ENCODE measurements around the gene EVI5.

The EVI5 gene

GRCh38 chr1:92817137-92817697 lies 32.3 kb upstream of the EVI5 start:
- no peak for TF ChIP-seq CTCF (IDR thresholded peaks at IDR 0.05; ENCODE audit: insufficient read depth, low read length, missing control alignments)
- no peak overlapping the region for H3K4me3 ChIP-seq (ENCODE audit: low read depth, low read length)
- ChIA-PET CTCF (interaction anchor here (1.0 to 8.1 kb wide), 12 partner anchors 9 to 508 kb away, joined by 3 to 113 read pairs (median 6); partner anchors contain the start of gene RPL5), POLR2A (no interaction called here)
- DNase-seq (ENCODE audit: low read depth, low spot score) = no peak

GRCh38 chr1:92816732-92817131 lies 31.8 kb upstream of the EVI5 start:
- DNase-seq (ENCODE audit: low read depth, low spot score) = no peak
- no peak overlapping the region for H3K4me3 ChIP-seq (ENCODE audit: low read depth, low read length)
- ChIA-PET CTCF (interaction anchor here (0.9 to 8.1 kb wide), 9 partner anchors 10 to 506 kb away, joined by 3 to 113 read pairs (median 5); partner anchors contain the start of gene RPL5), POLR2A (no interaction called here)
- no peak for TF ChIP-seq CTCF (IDR thresholded peaks at IDR 0.05; ENCODE audit: insufficient read depth, low read length, missing control alignments)

- CTCF ChIA-PET = interaction anchor here (1.3 to 3.2 kb wide), 5 partner anchors 10 to 59 kb away, joined by 3 to 22 read pairs (median 3); partner anchors contain the start of gene RPL5
These were observed 23.5 kb upstream of the EVI5 start for GRCh38 chr1:92808381-92808780.

GRCh38 chr1:92805216-92805615 lies 20.3 kb upstream of the EVI5 start:
- DNase-seq (ENCODE audit: low read depth, low spot score) = no peak
- CTCF ChIA-PET = interaction anchor here (1.3 to 1.5 kb wide), 2 partner anchors 12 to 22 kb away, joined by 3 to 16 read pairs; no protein-coding TSS in a partner anchor
- TF ChIP-seq CTCF (IDR thresholded peaks at IDR 0.05; ENCODE audit: insufficient read depth, low read length, missing control alignments) = no peak
- no peak overlapping the region for H3K4me3 ChIP-seq (ENCODE audit: low read depth, low read length)
- POLR2A ChIA-PET = no interaction called here

More at GRCh38 chr1:92808381-92808780, 23.5 kb upstream of the EVI5 start:
- no peak for TF ChIP-seq CTCF (IDR thresholded peaks at IDR 0.05; ENCODE audit: insufficient read depth, low read length, missing control alignments)
- DNase-seq (ENCODE audit: low read depth, low spot score) = no peak
- H3K4me3 ChIP-seq (ENCODE audit: low read depth, low read length) = no peak overlapping the region
- POLR2A ChIA-PET = no interaction called here

GRCh38 chr1:92804721-92805201 lies 19.9 kb upstream of the EVI5 start:
- no peak overlapping the region for H3K4me3 ChIP-seq (ENCODE audit: low read depth, low read length)
- DNase-seq (ENCODE audit: low read depth, low spot score) = peak; percentile 78
- ChIA-PET POLR2A (interaction anchor here (0.7 kb wide), 1 partner anchor 10 kb away, joined by 3 read pairs; no protein-coding TSS in a partner anchor), CTCF (interaction anchor here (0.8 to 1.5 kb wide), 3 partner anchors 13 to 55 kb away, joined by 3 to 16 read pairs (median 4); no protein-coding TSS in a partner anchor)
- no peak for TF ChIP-seq CTCF (IDR thresholded peaks at IDR 0.05; ENCODE audit: insufficient read depth, low read length, missing control alignments)

GRCh38 chr1:92803140-92803887 lies 18.4 kb upstream of the EVI5 start:
- POLR2A ChIA-PET = no interaction called here
- no peak for TF ChIP-seq CTCF (IDR thresholded peaks at IDR 0.05; ENCODE audit: insufficient read depth, low read length, missing control alignments)
- DNase-seq (ENCODE audit: low read depth, low spot score) = no peak
- CTCF ChIA-PET = interaction anchor here (1.7 kb wide), 1 partner anchor 28 kb away, joined by 6 read pairs; the partner anchor contains the start of gene RPL5
- H3K4me3 ChIP-seq (ENCODE audit: low read depth, low read length) = no peak overlapping the region
